HepG2 (cell line): ENCODE measurements around the gene DNAJC7. TPM values are rescaled to one million over a fixed set of nuclear protein-coding genes. Genes with fewer than 3 reads are reported as not detected.

Experiments
- AHR ChIP-seq: IDR thresholded peaks from 2 replicates; pipeline ENCODE4 v1.6.1; 2018; ENCODE audit warnings: missing genetic modification reagents, missing compliant biosample characterization
- CREM ChIP-seq, 2 experiments: sonication (generic) in 1 of 2; formaldehyde crosslinking in 1 of 2; IDR thresholded peaks; 2 replicates each; pipeline versions ENCODE4 v1.4.0 to v1.6.1; 2016 to 2020; ENCODE audit warnings: antibody characterized with exemption in 1 of 2, mild to moderate bottlenecking in 1 of 2, missing genetic modification reagents in 1 of 2
- ELF3 ChIP-seq: IDR thresholded peaks from 2 replicates; pipeline ENCODE4 v1.6.1; 2016; ENCODE audit warnings: missing genetic modification reagents, missing compliant biosample characterization
- EP300 ChIP-seq, 3 experiments: sonication (generic) in 1 of 3; formaldehyde crosslinking in 1 of 3; IDR thresholded peaks; 2 replicates each; pipeline versions ENCODE4 v1.5.1 to v1.6.1; 2011 to 2020; ENCODE audit warnings: low read depth in 2 of 3, low read length in 2 of 3, borderline replicate concordance in 1 of 3, improper control_type of control experiment in 1 of 3, mild to moderate bottlenecking in 1 of 3, missing genetic modification reagents in 1 of 3, moderate library complexity in 1 of 3
- GATAD1 ChIP-seq: IDR thresholded peaks from 2 replicates; pipeline ENCODE4 v1.6.1; 2016; ENCODE audit warnings: missing genetic modification reagents, missing compliant biosample characterization
- HOXA5 ChIP-seq: sonication (generic); formaldehyde crosslinking; IDR thresholded peaks from 2 replicates; pipeline ENCODE4 v1.4.0; 2020; ENCODE audit warnings: missing genetic modification reagents
- KAT8 ChIP-seq: IDR thresholded peaks from 2 replicates; pipeline ENCODE4 v1.6.1; 2016; ENCODE audit warnings: missing genetic modification reagents, missing compliant biosample characterization
- KDM5A ChIP-seq: fragments of 200-600 bp; sonication (generic); IDR thresholded peaks from 2 replicates; pipeline ENCODE4 v1.7.0; 2018; ENCODE audit warnings: antibody characterized with exemption, mild to moderate bottlenecking, low read length, borderline replicate concordance
- MBD4 ChIP-seq: IDR thresholded peaks from 2 replicates; pipeline ENCODE4 v1.6.1; 2012; ENCODE audit warnings: low read length, inconsistent platforms, borderline replicate concordance
- PHF20 ChIP-seq: sonication (generic); formaldehyde crosslinking; IDR thresholded peaks from 2 replicates; pipeline ENCODE4 v1.5.0; 2020; ENCODE audit warnings: mild to moderate bottlenecking, missing genetic modification reagents
- PHF21A ChIP-seq: sonication (generic); formaldehyde crosslinking; IDR thresholded peaks from 2 replicates; pipeline ENCODE4 v1.5.0; 2020; ENCODE audit warnings: mild to moderate bottlenecking, missing genetic modification reagents
- POGZ ChIP-seq: sonication (generic); formaldehyde crosslinking; IDR thresholded peaks from 2 replicates; pipeline ENCODE4 v1.4.0; 2020; ENCODE audit warnings: mild to moderate bottlenecking, missing genetic modification reagents
- RFX5 ChIP-seq: IDR thresholded peaks from 2 replicates; pipeline ENCODE4 v1.6.1; 2011; ENCODE audit warnings: low read depth, low read length, improper control_type of control experiment
- SPEN ChIP-seq: sonication (generic); formaldehyde crosslinking; IDR thresholded peaks from 2 replicates; pipeline ENCODE4 v1.5.1; 2020; ENCODE audit warnings: low read depth, mild to moderate bottlenecking, missing genetic modification reagents
- U2AF2 ChIP-seq: fragments of 200-400 bp; formaldehyde crosslinking; IDR thresholded peaks from 2 replicates; pipeline ENCODE4 v1.6.1; 2017; ENCODE audit warnings: low read depth, mild to moderate bottlenecking, low read length
- ZBTB1 ChIP-seq: sonication (generic); formaldehyde crosslinking; IDR thresholded peaks from 2 replicates; pipeline ENCODE4 v1.4.0; 2020; ENCODE audit warnings: missing genetic modification reagents, borderline replicate concordance
- ZFP36L1 ChIP-seq: sonication (generic); formaldehyde crosslinking; IDR thresholded peaks from 2 replicates; pipeline ENCODE4 v1.8.0; 2022; ENCODE audit warnings: mild to moderate bottlenecking, missing genetic modification reagents, moderate library complexity
- ZNF263 ChIP-seq: sonication (generic); formaldehyde crosslinking; IDR thresholded peaks from 2 replicates; pipeline ENCODE4 v1.4.0; 2020; ENCODE audit warnings: missing genetic modification reagents
- ZNF337 ChIP-seq: sonication (generic); formaldehyde crosslinking; IDR thresholded peaks from 2 replicates; pipeline ENCODE4 v1.5.1; 2020; ENCODE audit warnings: missing genetic modification reagents, low read depth, mild to moderate bottlenecking, borderline replicate concordance
- ZNF552 ChIP-seq: sonication (generic); formaldehyde crosslinking; IDR thresholded peaks from 2 replicates; pipeline ENCODE4 v1.9.0; 2022; ENCODE audit warnings: missing genetic modification reagents, mild to moderate bottlenecking, borderline replicate concordance
- ZNF709 ChIP-seq: sonication (generic); formaldehyde crosslinking; IDR thresholded peaks from 2 replicates; pipeline ENCODE4 v1.5.0; 2020; ENCODE audit warnings: mild to moderate bottlenecking, missing genetic modification reagents
- ZNF891 ChIP-seq: sonication (generic); formaldehyde crosslinking; IDR thresholded peaks from 2 replicates; pipeline ENCODE4 v1.5.0; 2020; ENCODE audit warnings: mild to moderate bottlenecking, missing genetic modification reagents
- ZSCAN25 ChIP-seq: sonication (generic); formaldehyde crosslinking; IDR thresholded peaks from 2 replicates; pipeline ENCODE4 v1.8.0; 2022; ENCODE audit warnings: mild to moderate bottlenecking, missing genetic modification reagents
- polyA plus RNA-seq, 8 experiments: library from polyadenylated mRNA; depleted of rRNA in 3 of 8; stranded (reverse) in 7 of 8; unstranded in 1 of 8; fragments of >200 nt; fragmentation: Illumina TruSeq in 4 of 8; extraction: Trizol in 4 of 8; gene quantifications; 2 replicates each; pipeline versions ENCODE4 v1.2.1 to v1.2.3, GENCODE V29; 2011 to 2016; ENCODE audit warnings: low read depth in 4 of 8, missing spikeins in 1 of 8, mixed read lengths in 1 of 8; ENCODE audit not compliant: insufficient read depth in 1 of 8
- total RNA-seq, 5 experiments: library from RNA; depleted of rRNA; stranded (reverse); fragments of >200 nt; fragmentation: Illumina TruSeq; extraction: Trizol; gene quantifications; 2 replicates each; pipeline ENCODE4 v1.2.3, GENCODE V29; 2016; ENCODE audit warnings: low read depth in 1 of 5
- TF ChIP-seq, protein P1 (sequence below): sonication (generic); formaldehyde crosslinking; IDR thresholded peaks from 2 replicates; pipeline ENCODE4 v1.8.0; 2022; ENCODE audit warnings: missing genetic modification reagents, mild to moderate bottlenecking, inconsistent platforms, borderline replicate concordance
- TF ChIP-seq, protein P2 (sequence below): sonication (generic); formaldehyde crosslinking; IDR thresholded peaks from 2 replicates; pipeline ENCODE4 v1.4.0; 2020; ENCODE audit warnings: mild to moderate bottlenecking, low read depth, missing genetic modification reagents

The DNAJC7 gene
- total and polyA plus RNA-seq, 2 of the 13 experiments (the other 11 are each of a cell fraction or from before 2014, with no cell fraction given), result 47.7 to 132 TPM

DNA sequence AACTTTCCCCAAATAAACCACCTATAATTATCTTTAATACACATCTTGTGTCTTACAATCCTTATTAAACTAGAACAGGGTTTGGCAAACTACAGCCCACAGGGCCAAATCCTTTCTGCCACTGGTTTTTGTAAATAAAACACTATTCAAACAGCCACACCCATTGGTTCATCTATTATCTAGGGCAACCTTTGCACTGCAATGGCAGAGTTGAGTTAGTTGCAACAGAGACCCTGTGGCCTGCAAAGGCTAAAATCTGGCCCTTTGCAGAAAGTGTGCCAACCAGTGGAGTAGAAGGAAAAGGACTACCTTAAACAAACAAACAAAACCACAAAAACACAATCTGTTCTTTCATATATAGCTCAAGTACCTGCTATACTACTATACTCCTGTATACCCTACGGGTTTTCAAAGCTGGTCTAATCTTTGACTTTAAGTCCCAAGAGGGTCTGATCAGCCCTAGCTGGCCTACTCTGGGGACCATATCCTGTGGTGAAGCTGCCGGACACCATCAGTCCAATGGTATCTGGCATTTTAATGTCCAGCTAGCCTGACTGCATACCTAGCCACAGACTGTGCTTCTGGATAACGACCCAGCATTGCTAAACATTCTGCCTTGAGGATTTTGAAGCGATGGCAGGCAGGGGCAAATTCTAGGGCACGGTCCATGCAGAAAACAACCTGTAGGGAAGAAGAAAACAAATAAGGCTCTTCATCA, 27.4 kb downstream of the DNAJC7 start (continued):
- TF ChIP-seq, protein P1, sequence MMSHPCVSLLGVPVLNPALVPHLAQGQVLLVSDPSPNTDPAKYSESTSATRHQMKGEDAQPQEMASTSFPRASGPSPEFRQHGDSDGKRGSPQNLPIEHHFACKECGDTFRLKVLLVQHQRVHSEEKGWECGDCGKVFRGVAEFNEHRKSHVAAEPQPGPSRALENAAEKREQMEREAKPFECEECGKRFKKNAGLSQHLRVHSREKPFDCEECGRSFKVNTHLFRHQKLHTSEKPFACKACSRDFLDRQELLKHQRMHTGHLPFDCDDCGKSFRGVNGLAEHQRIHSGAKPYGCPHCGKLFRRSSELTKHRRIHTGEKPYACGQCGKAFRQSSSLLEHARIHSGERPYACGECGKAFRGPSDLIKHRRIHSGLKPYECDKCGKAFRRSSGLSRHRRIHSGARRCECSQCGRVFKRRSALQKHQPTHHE (CRISPR knock-in tag), result no peak
- no peak for TF ChIP-seq RFX5
- TF ChIP-seq KDM5A, result no peak
- peak; percentile 26; the same call in 1 of the 2 replicates for TF ChIP-seq MBD4
- no peak for TF ChIP-seq PHF20 (CRISPR knock-in tag)
- no peak for TF ChIP-seq ZNF891 (CRISPR knock-in tag)
- TF ChIP-seq POGZ (CRISPR knock-in tag), result peak; percentile 41
- 0 out of 2 replicates have a peak, but pooled peaks have one; percentile 29 for TF ChIP-seq ZSCAN25 (CRISPR knock-in tag)
- TF ChIP-seq ZNF337 (CRISPR knock-in tag), result no peak
- no peak for TF ChIP-seq ZNF263
- TF ChIP-seq HOXA5 (CRISPR knock-in tag), result no peak
- TF ChIP-seq KAT8 (CRISPR knock-in tag), result no peak
- TF ChIP-seq ZFP36L1 (CRISPR knock-in tag), result no peak
- peak; percentile 54; the same call in 1 of the 2 replicates for TF ChIP-seq CREM (IDR thresholded peaks at IDR 0.05)
- TF ChIP-seq CREM (CRISPR knock-in tag; IDR thresholded peaks at IDR 0.05), result no peak
- no peak for TF ChIP-seq AHR
- TF ChIP-seq ZNF709 (CRISPR knock-in tag), result no peak
- peak in 1 of 2 experiments; percentile 73; a peak in 2 of 4 replicates for TF ChIP-seq EP300 (IDR thresholded peaks at IDR 0.05; ENCODE audit: low read depth in 2 of 2, low read length in 2 of 2)
- TF ChIP-seq EP300 (CRISPR knock-in tag; IDR thresholded peaks at IDR 0.05; ENCODE audit: borderline replicate concordance), result peak; percentile 58; the same call in 1 of the 2 replicates
- TF ChIP-seq PHF21A (CRISPR knock-in tag), result peak; percentile 96
- TF ChIP-seq, protein P2, sequence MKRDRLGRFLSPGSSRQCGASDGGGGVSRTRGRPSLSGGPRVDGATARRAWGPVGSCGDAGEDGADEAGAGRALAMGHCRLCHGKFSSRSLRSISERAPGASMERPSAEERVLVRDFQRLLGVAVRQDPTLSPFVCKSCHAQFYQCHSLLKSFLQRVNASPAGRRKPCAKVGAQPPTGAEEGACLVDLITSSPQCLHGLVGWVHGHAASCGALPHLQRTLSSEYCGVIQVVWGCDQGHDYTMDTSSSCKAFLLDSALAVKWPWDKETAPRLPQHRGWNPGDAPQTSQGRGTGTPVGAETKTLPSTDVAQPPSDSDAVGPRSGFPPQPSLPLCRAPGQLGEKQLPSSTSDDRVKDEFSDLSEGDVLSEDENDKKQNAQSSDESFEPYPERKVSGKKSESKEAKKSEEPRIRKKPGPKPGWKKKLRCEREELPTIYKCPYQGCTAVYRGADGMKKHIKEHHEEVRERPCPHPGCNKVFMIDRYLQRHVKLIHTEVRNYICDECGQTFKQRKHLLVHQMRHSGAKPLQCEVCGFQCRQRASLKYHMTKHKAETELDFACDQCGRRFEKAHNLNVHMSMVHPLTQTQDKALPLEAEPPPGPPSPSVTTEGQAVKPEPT (CRISPR knock-in tag), result no peak
- TF ChIP-seq ZNF552 (CRISPR knock-in tag), result no peak
- no peak for TF ChIP-seq SPEN (CRISPR knock-in tag)
- peak; percentile 49; the same call in 1 of the 2 replicates for TF ChIP-seq ELF3 (CRISPR knock-in tag)
- TF ChIP-seq U2AF2, result no peak
- TF ChIP-seq ZBTB1 (CRISPR knock-in tag), result no peak
- TF ChIP-seq GATAD1 (CRISPR knock-in tag), result peak; percentile 48; the same call in 1 of the 2 replicates
